ENCODE data around the gene GOLGA3. TPM values are rescaled to one million over a fixed set of nuclear protein-coding genes. Genes with fewer than 3 reads are reported as not detected.
"Not testable (repeated sequence)": the region's sequence is repeated elsewhere in the genome, so short reads cannot be mapped to it uniquely, and the experiment has no call there.

GOLGA3 gene
- total RNA-seq, 1 donor from 2014 or later: 78.7 TPM

GRCh38 chr12:132776816-132777568 lies 51.7 kb downstream of the GOLGA3 start:
- peaks cover 3% of the 10 kb centered on the region for H3K4me1 Mint-ChIP-seq (ENCODE audit: low read depth)
- intact Hi-C loops (cut with micrococcal nuclease): no loop called here
- H3K4me3 Mint-ChIP-seq: no peak overlapping the region
- no peaks in the 10 kb centered on the region for H3K9me3 Mint-ChIP-seq
- no peak for DNase-seq (ENCODE audit: low spot score)
- peaks cover 37% of the 10 kb centered on the region for H3K36me3 Mint-ChIP-seq (ENCODE audit: low read depth)
- no peaks in the 10 kb centered on the region for H3K27me3 Mint-ChIP-seq (ENCODE audit: insufficient read depth)
- H3K27ac Mint-ChIP-seq: no peak overlapping the region

GRCh38 chr12:132776230-132776625 lies 52.4 kb downstream of the GOLGA3 start:
- Mint-ChIP-seq H3K36me3 (ENCODE audit: low read depth) (peaks cover 38% of the 10 kb centered on the region), H3K4me1 (ENCODE audit: low read depth) (peaks cover 10% of the 10 kb centered on the region)
- H3K9me3 Mint-ChIP-seq; H3K27me3 Mint-ChIP-seq (ENCODE audit: insufficient read depth); intact Hi-C loops (cut with micrococcal nuclease); DNase-seq (ENCODE audit: low spot score); H3K27ac Mint-ChIP-seq; H3K4me3 Mint-ChIP-seq: not testable (repeated sequence)

DNA sequence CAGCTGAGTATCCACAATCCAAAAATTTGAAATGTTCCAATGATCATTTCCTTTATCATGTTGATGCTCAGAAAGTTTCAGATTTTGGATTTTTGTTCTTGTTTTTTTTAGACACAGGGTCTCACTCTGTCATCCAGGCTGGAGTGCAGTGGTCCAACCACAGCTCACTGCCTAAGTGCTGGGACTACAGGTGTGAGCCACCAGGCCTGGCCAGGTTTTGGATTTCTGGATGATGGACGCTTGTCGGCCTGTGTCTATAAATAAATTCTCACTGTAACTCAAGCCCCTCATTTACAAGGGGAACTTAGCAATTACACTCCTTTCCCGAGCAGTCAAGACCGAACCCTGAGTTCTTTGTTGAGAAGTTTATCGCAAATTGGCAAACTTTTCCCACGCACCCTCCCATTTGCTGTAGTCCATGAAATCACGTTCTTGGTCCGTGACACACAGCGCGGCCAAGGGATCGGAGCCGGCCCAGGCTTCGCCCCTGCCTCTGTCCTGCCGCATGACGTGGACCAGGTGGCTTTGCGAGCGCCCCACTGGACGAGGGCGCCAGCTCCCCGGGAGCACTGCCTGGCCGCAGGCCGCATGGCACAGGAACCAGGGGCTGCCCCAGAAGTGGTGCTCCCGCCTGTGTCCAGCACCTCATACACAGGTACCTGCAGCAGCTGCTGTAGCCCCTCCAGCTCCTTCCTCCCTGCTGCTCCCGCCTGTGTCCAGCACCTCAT lies 53.0 kb downstream of the GOLGA3 start:
- Mint-ChIP-seq H3K4me3 (no peak overlapping the region), H3K9me3 (no peaks in the 10 kb centered on the region), H3K27ac (no peak overlapping the region), H3K27me3 (ENCODE audit: insufficient read depth) (no peaks in the 10 kb centered on the region), H3K36me3 (ENCODE audit: low read depth) (peaks cover 40% of the 10 kb centered on the region), H3K4me1 (ENCODE audit: low read depth) (peaks cover 14% of the 10 kb centered on the region)
- intact Hi-C loops (cut with micrococcal nuclease): no loop called here
- no peak for DNase-seq (ENCODE audit: low spot score)

DNA sequence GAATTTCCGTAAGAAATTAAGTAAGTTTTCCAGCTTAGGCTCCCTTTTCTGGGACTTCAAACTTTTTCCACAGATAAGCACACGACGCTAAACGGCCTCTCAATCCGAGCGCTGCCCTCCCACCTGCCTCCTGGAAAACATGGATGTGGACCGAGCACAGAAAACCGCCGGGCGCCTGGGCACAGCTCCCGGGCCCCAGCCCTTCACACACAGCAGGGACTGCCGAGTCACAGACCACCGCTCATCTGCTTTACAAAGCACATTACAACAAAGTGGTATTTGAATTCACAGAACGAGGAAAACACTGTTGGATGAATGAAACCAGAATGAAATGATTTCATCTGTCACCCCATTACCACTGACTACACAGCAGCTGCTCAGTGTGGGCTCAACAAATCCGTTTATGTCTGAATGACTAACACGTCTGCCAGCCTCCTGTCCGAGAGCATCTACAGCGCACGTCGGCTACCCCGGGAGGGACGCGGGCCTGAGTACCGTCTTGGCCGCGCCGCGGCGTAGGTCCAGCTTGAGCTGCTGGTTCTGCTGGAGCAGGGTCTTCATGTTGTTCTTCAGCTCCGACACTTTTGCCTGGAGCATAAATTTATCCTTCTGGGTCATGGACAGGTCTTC lies 53.9 kb downstream of the GOLGA3 start:
- no peaks in the 10 kb centered on the region for H3K27me3 Mint-ChIP-seq (ENCODE audit: insufficient read depth)
- intact Hi-C loops (cut with micrococcal nuclease): no loop called here
- DNase-seq (ENCODE audit: low spot score): no peak
- H3K9me3 Mint-ChIP-seq: no peaks in the 10 kb centered on the region
- no peak overlapping the region for H3K4me3 Mint-ChIP-seq
- peaks cover 37% of the 10 kb centered on the region for H3K36me3 Mint-ChIP-seq (ENCODE audit: low read depth)
- no peak overlapping the region for H3K27ac Mint-ChIP-seq
- peaks cover 14% of the 10 kb centered on the region for H3K4me1 Mint-ChIP-seq (ENCODE audit: low read depth)

GRCh38 chr12:132774159-132774558 lies 54.5 kb downstream of the GOLGA3 start:
- H3K9me3 Mint-ChIP-seq: no peaks in the 10 kb centered on the region
- intact Hi-C loops (cut with micrococcal nuclease): no loop called here
- H3K36me3 Mint-ChIP-seq (ENCODE audit: low read depth): peaks cover 39% of the 10 kb centered on the region
- DNase-seq (ENCODE audit: low spot score): no peak
- H3K4me3 Mint-ChIP-seq: no peak overlapping the region
- H3K27ac Mint-ChIP-seq: no peak overlapping the region
- H3K4me1 Mint-ChIP-seq (ENCODE audit: low read depth): peaks cover 14% of the 10 kb centered on the region
- H3K27me3 Mint-ChIP-seq (ENCODE audit: insufficient read depth): no peaks in the 10 kb centered on the region

- intact Hi-C loops (cut with micrococcal nuclease): no loop called here
- Mint-ChIP-seq H3K27ac (no peak overlapping the region), H3K27me3 (ENCODE audit: insufficient read depth) (no peaks in the 10 kb centered on the region), H3K9me3 (no peaks in the 10 kb centered on the region), H3K4me3 (no peak overlapping the region), H3K36me3 (ENCODE audit: low read depth) (peaks cover 45% of the 10 kb centered on the region), H3K4me1 (ENCODE audit: low read depth) (peaks cover 18% of the 10 kb centered on the region)
- no peak for DNase-seq (ENCODE audit: low spot score)
Measured at GRCh38 chr12:132773077-132773955, 55.4 kb downstream of the GOLGA3 start.

GRCh38 chr12:132772606-132773005 lies 56.1 kb downstream of the GOLGA3 start:
- H3K27me3 Mint-ChIP-seq (ENCODE audit: insufficient read depth): no peaks in the 10 kb centered on the region
- peaks cover 46% of the 10 kb centered on the region for H3K36me3 Mint-ChIP-seq (ENCODE audit: low read depth)
- H3K4me1 Mint-ChIP-seq (ENCODE audit: low read depth): peaks cover 22% of the 10 kb centered on the region
- intact Hi-C loops (cut with micrococcal nuclease): no loop called here
- H3K9me3 Mint-ChIP-seq: no peaks in the 10 kb centered on the region
- no peak overlapping the region for H3K27ac Mint-ChIP-seq
- DNase-seq (ENCODE audit: low spot score): no peak
- H3K4me3 Mint-ChIP-seq: no peak overlapping the region

DNA sequence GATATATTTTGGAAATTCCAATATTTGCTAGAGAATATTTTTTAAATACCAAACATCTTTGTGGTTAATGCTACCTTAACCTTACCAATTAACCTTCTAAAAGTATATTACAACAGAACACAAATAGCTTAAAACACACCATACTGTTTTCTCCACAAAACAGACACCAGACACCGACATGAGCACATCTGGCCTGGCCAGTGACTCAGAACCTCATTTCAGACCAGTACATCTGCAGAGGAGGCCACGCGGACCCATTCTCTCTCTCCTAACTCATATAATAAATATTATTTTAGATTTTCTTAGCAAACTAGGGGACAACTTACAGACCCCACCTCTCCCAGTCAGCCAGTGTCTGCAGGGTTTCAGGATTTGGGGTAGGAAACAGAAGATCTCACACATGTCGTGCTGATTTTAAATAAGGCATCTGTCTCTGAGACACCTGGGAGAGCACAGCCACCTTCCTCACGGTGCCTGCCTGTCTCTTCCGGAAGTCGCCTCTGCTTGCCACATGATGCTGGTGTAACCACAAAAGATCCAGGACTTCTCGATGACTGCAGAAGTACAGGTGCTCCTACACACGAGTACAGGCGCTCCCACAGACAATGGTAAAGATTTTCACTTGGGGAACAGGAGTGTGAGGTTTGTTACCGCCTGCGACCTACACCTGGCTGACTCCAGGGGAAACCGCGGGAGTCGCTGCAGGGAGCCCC lies 57.4 kb downstream of the GOLGA3 start:
- peak overlapping the region; percentile 72 for H3K27ac Mint-ChIP-seq
- no peak overlapping the region for H3K4me3 Mint-ChIP-seq
- DNase-seq (ENCODE audit: low spot score): peak; percentile 33
- no peaks in the 10 kb centered on the region for H3K27me3 Mint-ChIP-seq (ENCODE audit: insufficient read depth)
- peaks cover 22% of the 10 kb centered on the region for H3K4me1 Mint-ChIP-seq (ENCODE audit: low read depth)
- no peaks in the 10 kb centered on the region for H3K9me3 Mint-ChIP-seq
- intact Hi-C loops (cut with micrococcal nuclease): loop anchor here (1.0 kb wide), 1 partner anchor 9 kb away; no protein-coding TSS in a partner anchor
- H3K36me3 Mint-ChIP-seq (ENCODE audit: low read depth): peaks cover 44% of the 10 kb centered on the region

DNA sequence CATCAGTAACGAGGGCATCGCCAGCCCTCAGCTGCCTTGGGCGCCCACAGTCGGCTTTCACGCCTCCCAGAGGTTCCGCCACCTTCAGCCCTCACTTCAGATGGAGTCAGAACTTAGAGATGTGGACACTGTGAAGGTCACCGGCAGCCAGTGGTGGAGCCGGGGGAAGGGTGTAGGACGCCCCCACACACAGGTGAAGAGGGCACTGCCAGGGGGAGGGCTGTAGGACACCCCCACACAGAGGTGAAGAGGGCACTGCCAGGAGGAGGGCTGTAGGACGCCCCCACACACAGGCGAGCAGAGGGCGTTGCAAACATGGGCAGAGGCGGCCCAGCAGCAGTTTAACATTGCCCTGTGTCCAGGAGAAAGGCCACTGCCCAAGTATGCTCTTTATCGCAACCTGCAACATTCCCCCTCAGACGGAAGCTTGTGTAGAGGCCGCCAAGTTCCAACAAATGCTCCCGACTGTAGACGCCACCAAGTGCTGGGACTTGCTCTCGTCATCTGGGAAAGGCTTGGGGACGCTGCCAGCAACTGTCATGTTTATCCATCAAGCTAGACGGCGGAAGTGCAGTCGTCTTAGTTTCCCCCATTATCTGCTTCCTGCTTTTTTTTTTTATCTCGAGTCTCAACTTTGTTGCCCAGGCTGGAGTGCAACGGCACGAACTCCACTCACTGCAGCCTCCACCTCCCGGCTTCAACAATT lies 62.1 kb downstream of the GOLGA3 start:
- no peak overlapping the region for H3K4me3 Mint-ChIP-seq
- intact Hi-C loops (cut with micrococcal nuclease): loop anchor here (5.0 to 10.0 kb wide), 2 partner anchors 41 to 1892 kb away; partner anchors contain the start of gene RAN
- no peak for DNase-seq (ENCODE audit: low spot score)
- H3K27ac Mint-ChIP-seq: no peak overlapping the region
- H3K9me3 Mint-ChIP-seq: no peaks in the 10 kb centered on the region
- peaks cover 20% of the 10 kb centered on the region for H3K4me1 Mint-ChIP-seq (ENCODE audit: low read depth)
- peaks cover 21% of the 10 kb centered on the region for H3K36me3 Mint-ChIP-seq (ENCODE audit: low read depth)
- H3K27me3 Mint-ChIP-seq (ENCODE audit: insufficient read depth): no peaks in the 10 kb centered on the region

DNA sequence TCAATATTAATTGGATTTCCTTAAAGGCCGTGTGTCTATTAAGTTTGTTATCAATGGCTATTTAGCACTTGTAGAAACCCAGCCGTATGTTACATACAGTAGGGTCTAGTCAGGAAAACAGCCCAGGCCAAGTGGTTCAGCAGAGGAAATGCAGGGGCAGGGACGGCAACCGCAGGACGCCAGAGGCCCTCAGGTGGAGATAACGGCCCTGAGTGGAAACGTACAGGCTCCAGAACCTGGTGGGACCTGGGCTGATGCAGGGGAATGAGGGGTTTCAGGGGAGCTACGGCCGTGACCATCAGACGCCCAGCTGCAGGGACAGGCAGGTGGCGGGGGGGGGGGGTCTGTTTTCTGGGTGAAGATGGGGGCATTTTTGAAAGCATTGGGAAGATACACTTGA lies 63.3 kb downstream of the GOLGA3 start:
- peaks cover 21% of the 10 kb centered on the region for H3K36me3 Mint-ChIP-seq (ENCODE audit: low read depth)
- H3K4me1 Mint-ChIP-seq (ENCODE audit: low read depth): peaks cover 22% of the 10 kb centered on the region
- no peaks in the 10 kb centered on the region for H3K9me3 Mint-ChIP-seq
- DNase-seq (ENCODE audit: low spot score): no peak
- no peaks in the 10 kb centered on the region for H3K27me3 Mint-ChIP-seq (ENCODE audit: insufficient read depth)
- intact Hi-C loops (cut with micrococcal nuclease): loop anchor here (5.0 to 10.0 kb wide), 2 partner anchors 42 to 1891 kb away; partner anchors contain the start of gene RAN
- H3K27ac Mint-ChIP-seq: no peak overlapping the region
- no peak overlapping the region for H3K4me3 Mint-ChIP-seq

GRCh38 chr12:132764231-132764630 lies 64.4 kb downstream of the GOLGA3 start:
- peaks cover 19% of the 10 kb centered on the region for H3K36me3 Mint-ChIP-seq (ENCODE audit: low read depth)

More at GRCh38 chr12:132764231-132764630, 64.4 kb downstream of the GOLGA3 start:
- no peaks in the 10 kb centered on the region for H3K27me3 Mint-ChIP-seq (ENCODE audit: insufficient read depth)
- H3K4me1 Mint-ChIP-seq (ENCODE audit: low read depth): peaks cover 27% of the 10 kb centered on the region
- DNase-seq (ENCODE audit: low spot score): no peak
- H3K27ac Mint-ChIP-seq: no peak overlapping the region
- intact Hi-C loops (cut with micrococcal nuclease): loop anchor here (5.0 to 10.0 kb wide), 2 partner anchors 272 to 1889 kb away; partner anchors contain the start of genes FBRSL1 and RAN
- no peak overlapping the region for H3K4me3 Mint-ChIP-seq
- H3K9me3 Mint-ChIP-seq: no peaks in the 10 kb centered on the region

All from activated T-helper 1 cell treated with anti-CD3 and anti-CD28 coated beads, Interleukin-12 subunit alpha, Interleukin-12 subunit beta, Interleukin-2, Interleukin-4 antibody, amounts not matched to agents 30 ng/mL and 10 ng/mL and 1 ng/mL, durations not matched to agents 14 hours and 24 hours and 36 hours (primary cell).